HEK293 (cell line): ENCODE measurements around the gene PIM2.

Experiments used
- ZNF114 ChIP-seq: fragments of 450-650 bp; formaldehyde crosslinking; IDR thresholded peaks from 2 replicates; pipeline ENCODE4 v1.5.0; 2017; ENCODE audit warnings: missing biosample characterization, missing genetic modification characterization
- ZNF19 ChIP-seq: fragments of 450-650 bp; formaldehyde crosslinking; IDR thresholded peaks from 2 replicates; pipeline ENCODE4; 2016; ENCODE audit warnings: missing biosample characterization, missing genetic modification characterization, low read depth
- ZNF394 ChIP-seq: fragments of 450-650 bp; formaldehyde crosslinking; IDR thresholded peaks from 2 replicates; pipeline ENCODE4 v1.5.1; 2016; ENCODE audit warnings: missing biosample characterization, missing genetic modification characterization, mild to moderate bottlenecking, moderate library complexity, borderline replicate concordance
- ZNF558 ChIP-seq: fragments of 450-650 bp; formaldehyde crosslinking; IDR thresholded peaks from 2 replicates; pipeline ENCODE4 v1.5.1; 2016; ENCODE audit warnings: missing biosample characterization, missing genetic modification characterization
- ZSCAN16 ChIP-seq: fragments of 450-650 bp; formaldehyde crosslinking; IDR thresholded peaks from 2 replicates; pipeline ENCODE4 v1.5.1; 2016; ENCODE audit warnings: missing biosample characterization, missing genetic modification characterization

DNA sequence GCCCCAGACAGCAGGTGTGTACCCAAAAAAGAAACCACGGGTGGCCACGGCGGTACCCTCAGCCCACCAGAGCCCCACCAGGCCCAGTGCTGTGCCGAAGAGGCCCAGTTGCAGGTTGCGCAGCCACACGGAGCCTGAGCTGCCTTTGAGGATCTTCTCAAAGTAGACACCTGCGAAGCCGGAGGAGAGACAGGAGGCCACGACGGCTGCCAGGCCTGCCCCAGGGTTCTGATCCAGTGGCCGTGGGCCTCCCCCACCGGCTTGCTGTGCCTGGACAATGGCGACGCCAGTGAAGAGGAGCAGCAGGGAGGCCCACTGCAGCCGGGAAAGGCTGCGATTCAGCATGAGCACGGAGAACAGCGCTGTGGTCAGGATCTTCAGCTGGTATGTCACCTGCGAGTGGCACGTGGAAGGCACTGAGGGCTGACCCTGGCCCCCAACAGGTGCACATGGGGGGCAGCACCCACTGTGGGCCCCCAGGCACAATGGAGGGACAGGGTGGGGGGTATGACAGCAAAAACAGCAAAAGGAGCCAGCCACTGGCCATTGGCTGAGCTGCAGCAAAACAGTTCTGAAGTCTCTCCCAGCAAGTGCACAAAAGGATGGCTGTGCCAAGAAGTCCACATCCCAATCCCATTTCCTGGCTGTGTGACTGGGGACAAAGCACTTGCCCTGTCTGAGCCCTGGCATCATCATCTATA, 13.6 kb downstream of the PIM2 start:
- TF ChIP-seq ZNF19 (no peak), ZSCAN16 (tag by site-specific recombination) (no peak), ZNF114 (no peak), ZNF394 (tag by site-specific recombination) (no peak), ZNF558 (no peak)
